Erythroblast (primary cell): ENCODE results near the gene DNAI1.

Source experiments
- GATA1 ChIP-seq: IDR thresholded peaks from 2 replicates; pipeline ENCODE4 v1.6.1; 2011; ENCODE audit warnings: low read depth, mild to moderate bottlenecking, control low read depth, low read length, moderate library complexity
- POLR2A ChIP-seq: IDR thresholded peaks from 2 replicates; pipeline ENCODE4 v1.6.1; 2011; ENCODE audit warnings: mild to moderate bottlenecking, low read length

DNA sequence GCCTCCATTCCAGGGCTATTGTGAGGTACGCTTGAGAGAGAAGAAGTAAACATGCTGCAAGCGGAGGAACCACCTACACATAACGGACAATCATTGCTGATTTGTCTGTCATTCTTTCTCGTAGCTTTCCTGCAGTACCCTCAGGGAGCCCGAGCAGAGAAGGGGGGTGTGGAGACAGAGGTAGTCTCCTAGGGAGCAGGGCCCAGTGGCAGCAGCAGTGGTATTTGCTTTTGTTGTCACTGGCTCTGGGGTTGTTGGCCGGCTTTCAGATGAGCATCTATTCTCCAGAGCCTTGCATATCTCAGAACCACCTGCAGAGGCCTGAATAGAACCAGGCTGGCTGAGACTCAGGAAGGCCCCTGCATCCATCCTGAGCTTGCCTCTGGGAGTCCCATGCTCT is 44.3 kb downstream of the DNAI1 start:
- TF ChIP-seq POLR2A (no peak), GATA1 (no peak)
